Measurements from ENCODE around the gene ARNT2.

ARNT2 gene

DNA sequence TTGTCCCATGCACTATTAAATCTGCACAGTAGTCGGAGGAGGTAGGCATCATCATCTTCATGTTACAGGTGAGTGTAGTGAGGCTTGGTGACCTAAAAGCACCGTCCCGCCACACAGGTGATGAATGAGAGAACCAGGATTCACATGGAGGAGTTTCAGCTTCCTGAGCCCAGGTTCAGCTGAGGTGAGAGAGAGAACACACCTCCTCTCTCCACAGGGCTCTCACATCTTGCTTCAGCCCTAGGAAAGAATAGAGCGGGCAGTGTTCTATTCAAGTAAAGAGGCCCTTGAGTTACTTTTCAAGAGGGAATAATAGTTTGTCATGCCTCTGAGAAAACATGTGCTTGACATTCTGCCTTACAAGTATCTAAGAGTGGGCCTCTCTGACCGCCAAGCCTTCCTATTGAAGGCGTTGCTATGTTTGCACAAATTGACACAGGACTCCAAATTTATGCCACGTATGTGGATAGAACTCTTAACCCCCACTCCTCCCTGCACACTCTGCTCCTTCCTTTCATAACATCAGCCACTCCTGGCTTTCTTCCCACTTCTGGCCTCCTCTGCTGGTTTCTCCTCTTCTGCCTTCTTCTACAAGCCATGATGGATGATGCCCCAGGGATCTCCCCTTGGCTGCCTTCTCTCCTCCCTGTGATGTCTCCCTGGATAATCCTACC lies 152.6 kb downstream of the ARNT2 start:
- ATAC-seq = no peak
- TF ChIP-seq ZNF565 (CRISPR knock-in tag; conservative IDR thresholded peaks at IDR 0.05; ENCODE audit: low read depth) (no peak), RARB (CRISPR knock-in tag; IDR thresholded peaks at IDR 0.05) (no peak), TSHZ2 (CRISPR knock-in tag; IDR thresholded peaks at IDR 0.05) (no peak), ESRRG (CRISPR knock-in tag; IDR thresholded peaks at IDR 0.05) (no peak), ZFP3 (CRISPR knock-in tag; IDR thresholded peaks at IDR 0.05) (no peak), OSR1 (CRISPR knock-in tag; IDR thresholded peaks at IDR 0.05) (no peak), BACH2 (CRISPR knock-in tag; IDR thresholded peaks at IDR 0.05; ENCODE audit: borderline replicate concordance) (no peak)
- TF ChIP-seq, protein P1, sequence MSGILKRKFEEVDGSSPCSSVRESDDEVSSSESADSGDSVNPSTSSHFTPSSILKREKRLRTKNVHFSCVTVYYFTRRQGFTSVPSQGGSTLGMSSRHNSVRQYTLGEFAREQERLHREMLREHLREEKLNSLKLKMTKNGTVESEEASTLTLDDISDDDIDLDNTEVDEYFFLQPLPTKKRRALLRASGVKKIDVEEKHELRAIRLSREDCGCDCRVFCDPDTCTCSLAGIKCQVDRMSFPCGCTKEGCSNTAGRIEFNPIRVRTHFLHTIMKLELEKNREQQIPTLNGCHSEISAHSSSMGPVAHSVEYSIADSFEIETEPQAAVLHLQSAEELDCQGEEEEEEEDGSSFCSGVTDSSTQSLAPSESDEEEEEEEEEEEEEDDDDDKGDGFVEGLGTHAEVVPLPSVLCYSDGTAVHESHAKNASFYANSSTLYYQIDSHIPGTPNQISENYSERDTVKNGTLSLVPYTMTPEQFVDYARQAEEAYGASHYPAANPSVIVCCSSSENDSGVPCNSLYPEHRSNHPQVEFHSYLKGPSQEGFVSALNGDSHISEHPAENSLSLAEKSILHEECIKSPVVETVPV (CRISPR knock-in tag; IDR thresholded peaks at IDR 0.05) = no peak

DNA sequence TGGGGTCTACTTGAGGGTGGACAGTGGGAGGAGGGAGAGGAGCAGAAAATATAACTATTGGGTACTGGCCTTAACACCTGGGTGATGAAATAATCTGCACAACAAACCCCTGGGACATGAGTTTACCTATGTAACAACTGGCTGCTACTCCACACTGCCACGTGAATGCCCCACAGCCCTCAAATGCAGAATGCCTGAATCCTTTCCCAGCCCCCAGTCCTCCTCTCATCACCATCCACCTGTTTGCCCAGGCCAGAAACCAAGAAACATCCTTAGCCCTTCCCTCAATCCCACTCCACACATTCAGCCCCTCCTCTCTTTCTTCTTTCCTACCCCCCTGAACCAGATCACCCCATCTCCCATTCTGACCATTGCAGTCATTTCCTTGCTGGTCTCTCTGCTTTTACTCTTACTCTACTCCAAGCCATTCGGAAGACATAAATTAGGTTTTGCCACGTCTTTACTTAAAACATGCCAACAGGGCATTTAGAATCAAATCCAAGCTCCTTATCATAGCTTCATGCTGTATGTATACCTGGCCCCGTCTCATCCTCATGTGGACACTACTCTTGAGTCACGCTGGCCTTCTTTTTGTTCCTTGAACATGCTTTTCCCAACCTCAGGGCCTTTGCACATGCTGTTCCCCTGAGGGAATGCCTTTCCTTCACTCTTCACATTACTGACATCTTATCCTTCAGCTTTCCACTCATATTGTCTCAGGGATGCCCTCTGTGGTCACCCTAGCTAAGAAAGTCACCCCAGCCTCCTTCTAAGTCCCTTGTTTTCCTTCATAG lies 153.5 kb downstream of the ARNT2 start:
- no peak for ATAC-seq
- no peak for TF ChIP-seq ZC3H10 (CRISPR knock-in tag; IDR thresholded peaks at IDR 0.05)
- TF ChIP-seq TCF4 (CRISPR knock-in tag; IDR thresholded peaks at IDR 0.05; ENCODE audit: borderline replicate concordance) = no peak
- TF ChIP-seq RARB (CRISPR knock-in tag; IDR thresholded peaks at IDR 0.05) = no peak

DNA sequence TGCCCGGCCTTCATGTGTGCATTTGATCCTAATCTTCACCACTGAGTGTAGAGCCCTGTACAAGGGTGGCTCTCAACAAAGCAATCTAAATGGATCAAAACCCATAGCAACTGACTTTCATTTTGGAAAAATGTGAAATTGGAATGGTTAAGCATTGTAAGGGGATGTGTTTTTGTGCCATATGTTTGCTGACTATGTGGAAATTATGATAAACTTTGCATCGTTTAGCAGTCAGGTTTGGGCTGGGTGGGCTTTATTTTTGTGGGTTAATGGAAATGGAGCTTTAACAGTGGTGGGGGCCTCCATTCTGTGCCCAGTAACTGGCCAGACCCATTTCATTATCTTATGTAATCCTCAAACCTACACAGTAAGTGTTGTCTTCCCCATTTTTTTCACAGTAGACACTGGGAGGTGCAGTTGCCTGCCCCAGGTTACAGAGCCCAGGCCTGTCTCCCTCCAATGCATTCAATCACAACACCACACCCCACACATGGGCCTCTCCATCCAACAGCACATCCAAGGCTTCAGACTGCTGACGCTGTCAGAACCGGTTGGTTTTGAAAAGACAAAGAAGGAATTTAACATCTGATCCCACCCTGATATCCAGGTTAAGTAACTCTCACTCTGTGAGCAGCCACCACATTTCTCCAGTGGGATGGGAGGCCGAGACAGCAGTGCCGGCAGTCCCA lies 154.6 kb downstream of the ARNT2 start:
- no peak for ATAC-seq
- no peak for TF ChIP-seq GLIS3 (CRISPR knock-in tag; IDR thresholded peaks at IDR 0.05)

GRCh38 chr15:80559320-80559693 lies 155.1 kb downstream of the ARNT2 start:
- no peak for ATAC-seq
- TF ChIP-seq BACH2 (CRISPR knock-in tag; IDR thresholded peaks at IDR 0.05; ENCODE audit: borderline replicate concordance) (no peak), TOX (CRISPR knock-in tag; IDR thresholded peaks at IDR 0.05; ENCODE audit: borderline replicate concordance) (no peak), ARNTL (CRISPR knock-in tag; IDR thresholded peaks at IDR 0.05; ENCODE audit: borderline replicate concordance, low read depth) (no peak), ZFP30 (CRISPR knock-in tag; IDR thresholded peaks at IDR 0.05) (no peak), SNAI2 (CRISPR knock-in tag; IDR thresholded peaks at IDR 0.05) (no peak), CREB5 (CRISPR knock-in tag; IDR thresholded peaks at IDR 0.05; ENCODE audit: low read depth) (no peak), CSDC2 (CRISPR knock-in tag; IDR thresholded peaks at IDR 0.05) (no peak), ZNF70 (CRISPR knock-in tag; IDR thresholded peaks at IDR 0.05) (no peak), ZC3H10 (CRISPR knock-in tag; IDR thresholded peaks at IDR 0.05) (no peak), OSR1 (CRISPR knock-in tag; IDR thresholded peaks at IDR 0.05) (no peak), ZNF8 (CRISPR knock-in tag; IDR thresholded peaks at IDR 0.05) (no peak)

- no peak for ATAC-seq
- TF ChIP-seq ARNTL (CRISPR knock-in tag; IDR thresholded peaks at IDR 0.05; ENCODE audit: borderline replicate concordance, low read depth) (no peak), ZC3H10 (CRISPR knock-in tag; IDR thresholded peaks at IDR 0.05) (no peak), CSDC2 (CRISPR knock-in tag; IDR thresholded peaks at IDR 0.05) (no peak), POU6F1 (CRISPR knock-in tag; IDR thresholded peaks at IDR 0.05; ENCODE audit: borderline replicate concordance, low read depth) (no peak), ZNF565 (CRISPR knock-in tag; conservative IDR thresholded peaks at IDR 0.05; ENCODE audit: low read depth) (no peak), TSHZ2 (CRISPR knock-in tag; IDR thresholded peaks at IDR 0.05) (no peak), BACH2 (CRISPR knock-in tag; IDR thresholded peaks at IDR 0.05; ENCODE audit: borderline replicate concordance) (no peak), TCF4 (CRISPR knock-in tag; IDR thresholded peaks at IDR 0.05; ENCODE audit: borderline replicate concordance) (no peak), ZNF70 (CRISPR knock-in tag; IDR thresholded peaks at IDR 0.05) (no peak)
Measured at GRCh38 chr15:80559761-80560160, 155.6 kb downstream of the ARNT2 start.
